Kidney glomerular epithelial cell (primary cell): ENCODE data around the gene METTL26.

Experiments
- DNase-seq: peaks from one replicate; lab custom pipeline; 2025; lab: John Stamatoyannopoulos, UW

The METTL26 gene

DNA sequence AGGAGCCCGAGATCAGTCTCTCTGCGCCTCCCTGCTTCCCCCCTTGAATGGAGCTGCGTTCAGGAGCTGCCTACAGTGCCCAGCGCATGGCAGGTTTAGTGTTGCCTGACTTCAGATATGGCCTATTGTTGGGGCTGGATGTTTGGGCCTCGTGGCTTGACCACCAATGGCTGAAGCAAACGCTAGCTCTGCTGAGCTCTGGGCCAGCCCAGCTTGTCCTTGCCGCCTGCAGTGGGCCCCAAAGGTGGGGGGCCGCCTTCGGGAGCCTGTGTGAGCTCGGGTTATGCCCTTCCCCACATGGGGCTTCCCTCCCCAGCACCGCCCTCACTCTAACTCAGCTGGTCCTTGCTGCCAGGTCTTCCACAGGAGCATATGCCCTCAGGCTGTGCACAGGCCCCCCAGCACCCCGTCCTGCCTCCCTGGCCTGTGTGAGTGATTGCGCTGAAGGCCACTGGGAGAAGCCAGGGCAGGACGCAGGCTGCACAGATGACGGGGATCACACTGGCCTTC, 2.0 kb upstream of the METTL26 start:
- no peak for DNase-seq

DNA sequence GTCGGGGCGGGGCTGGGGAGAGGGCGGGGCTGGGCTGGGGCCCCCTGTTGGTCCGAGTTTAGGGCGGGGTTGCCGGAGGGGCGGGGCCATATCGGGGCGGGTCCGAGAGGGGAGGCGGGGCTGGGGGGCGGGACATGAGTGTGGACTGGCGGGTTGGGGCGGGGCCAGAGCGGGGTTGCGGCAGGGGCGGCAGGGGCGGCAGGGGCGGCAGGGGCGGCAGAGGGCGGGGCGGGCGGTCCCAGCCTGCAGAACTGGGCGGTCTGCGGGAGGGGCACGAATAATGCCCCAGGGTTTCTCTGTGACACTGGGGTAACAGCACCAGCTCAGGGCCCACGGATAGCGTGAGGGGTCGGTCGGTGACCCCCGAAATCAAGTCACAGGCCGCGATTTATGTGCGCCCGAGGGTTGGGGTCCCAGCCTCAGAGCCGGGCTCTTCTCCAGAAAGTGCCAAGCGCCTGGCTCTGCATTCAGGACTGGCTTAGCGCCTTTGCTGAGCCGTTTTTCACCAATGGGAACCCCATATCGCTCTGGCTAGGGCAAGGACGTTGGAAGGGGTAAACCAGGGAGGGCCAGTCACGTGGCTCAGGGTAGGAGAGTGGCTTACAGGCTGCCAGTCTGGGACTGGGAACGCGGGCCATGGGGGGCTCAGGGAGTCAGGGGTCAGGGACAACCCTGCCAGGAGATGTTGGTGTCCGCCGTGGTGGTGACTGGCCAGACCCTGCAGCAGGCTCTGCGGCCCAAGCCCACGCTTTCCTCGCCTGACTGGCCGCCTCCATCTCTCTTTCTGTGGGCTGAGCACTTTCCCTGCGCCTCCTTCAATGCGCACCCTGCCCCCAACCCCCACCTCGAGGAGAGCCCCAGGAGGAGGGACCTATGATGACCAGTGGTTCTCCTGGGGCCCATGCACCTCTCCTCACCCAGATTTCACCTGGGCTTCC, 1.2 kb upstream of the METTL26 start:
- DNase-seq = no peak

- no peak for DNase-seq
These were observed 416 bp downstream of the METTL26 start for GRCh38 chr16:635573-636205.

GRCh38 chr16:634996-635395, 1.1 kb downstream of the METTL26 start:
- DNase-seq = no peak

DNA sequence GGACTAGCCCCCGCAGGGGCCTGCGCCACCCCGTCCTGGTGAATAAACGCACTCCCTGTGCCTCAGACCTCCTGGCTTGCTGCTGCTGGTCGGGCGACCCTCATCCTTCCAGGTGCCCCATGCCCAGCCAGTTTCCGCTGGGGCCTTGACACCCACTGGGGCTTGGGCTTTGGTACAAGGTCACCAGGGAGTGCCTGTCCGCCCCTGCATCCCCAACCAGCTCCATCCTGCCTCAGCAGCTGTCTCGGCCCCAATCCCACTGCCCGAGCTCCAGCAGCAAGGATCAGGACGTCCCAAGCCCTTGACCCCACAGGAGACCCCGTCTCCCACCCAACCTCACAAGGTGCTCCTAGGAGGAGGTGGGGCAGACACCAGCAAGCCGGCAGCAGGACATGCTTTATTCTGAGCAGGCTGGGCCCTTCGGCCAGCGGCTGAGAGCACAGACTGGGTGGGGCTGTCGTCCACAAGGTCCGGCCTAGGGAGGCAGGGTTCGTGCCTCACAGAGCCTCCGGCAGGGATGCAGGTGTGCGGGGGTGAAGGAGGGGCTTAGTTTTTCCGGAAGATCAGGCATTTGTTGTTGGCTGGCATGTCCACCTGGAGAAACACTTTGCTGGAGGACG, 1.9 kb downstream of the METTL26 start:
- no peak for DNase-seq

DNA sequence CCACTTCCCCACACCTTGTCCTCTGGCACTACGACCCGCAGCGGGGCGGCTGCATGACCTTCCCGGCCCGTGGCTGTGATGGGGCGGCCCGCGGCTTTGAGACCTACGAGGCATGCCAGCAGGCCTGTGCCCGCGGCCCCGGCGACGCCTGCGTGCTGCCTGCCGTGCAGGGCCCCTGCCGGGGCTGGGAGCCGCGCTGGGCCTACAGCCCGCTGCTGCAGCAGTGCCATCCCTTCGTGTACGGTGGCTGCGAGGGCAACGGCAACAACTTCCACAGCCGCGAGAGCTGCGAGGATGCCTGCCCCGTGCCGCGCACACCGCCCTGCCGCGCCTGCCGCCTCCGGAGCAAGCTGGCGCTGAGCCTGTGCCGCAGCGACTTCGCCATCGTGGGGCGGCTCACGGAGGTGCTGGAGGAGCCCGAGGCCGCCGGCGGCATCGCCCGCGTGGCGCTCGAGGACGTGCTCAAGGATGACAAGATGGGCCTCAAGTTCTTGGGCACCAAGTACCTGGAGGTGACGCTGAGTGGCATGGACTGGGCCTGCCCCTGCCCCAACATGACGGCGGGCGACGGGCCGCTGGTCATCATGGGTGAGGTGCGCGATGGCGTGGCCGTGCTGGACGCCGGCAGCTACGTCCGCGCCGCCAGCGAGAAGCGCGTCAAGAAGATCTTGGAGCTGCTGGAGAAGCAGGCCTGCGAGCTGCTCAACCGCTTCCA, 2.6 kb downstream of the METTL26 start:
- DNase-seq = no peak

DNA sequence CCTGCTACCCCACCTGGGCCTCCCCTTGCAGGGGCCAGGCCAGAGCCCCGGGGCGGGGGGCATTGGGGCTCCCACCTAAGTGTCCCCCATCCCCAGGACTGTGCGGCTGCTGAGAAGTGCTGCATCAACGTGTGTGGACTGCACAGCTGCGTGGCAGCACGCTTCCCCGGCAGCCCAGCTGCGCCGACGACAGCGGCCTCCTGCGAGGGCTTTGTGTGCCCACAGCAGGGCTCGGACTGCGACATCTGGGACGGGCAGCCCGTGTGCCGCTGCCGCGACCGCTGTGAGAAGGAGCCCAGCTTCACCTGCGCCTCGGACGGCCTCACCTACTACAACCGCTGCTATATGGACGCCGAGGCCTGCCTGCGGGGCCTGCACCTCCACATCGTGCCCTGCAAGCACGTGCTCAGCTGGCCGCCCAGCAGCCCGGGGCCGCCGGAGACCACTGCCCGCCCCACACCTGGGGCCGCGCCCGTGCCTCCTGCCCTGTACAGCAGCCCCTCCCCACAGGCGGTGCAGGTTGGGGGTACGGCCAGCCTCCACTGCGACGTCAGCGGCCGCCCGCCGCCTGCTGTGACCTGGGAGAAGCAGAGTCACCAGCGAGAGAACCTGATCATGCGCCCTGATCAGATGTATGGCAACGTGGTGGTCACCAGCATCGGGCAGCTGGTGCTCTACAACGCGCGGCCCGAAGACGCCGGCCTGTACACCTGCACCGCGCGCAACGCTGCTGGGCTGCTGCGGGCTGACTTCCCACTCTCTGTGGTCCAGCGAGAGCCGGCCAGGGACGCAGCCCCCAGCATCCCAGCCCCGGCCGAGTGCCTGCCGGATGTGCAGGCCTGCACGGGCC, 3.4 kb downstream of the METTL26 start:
- DNase-seq = no peak

- no peak for DNase-seq
These were observed 4.2 kb downstream of the METTL26 start for GRCh38 chr16:631808-632358.

DNA sequence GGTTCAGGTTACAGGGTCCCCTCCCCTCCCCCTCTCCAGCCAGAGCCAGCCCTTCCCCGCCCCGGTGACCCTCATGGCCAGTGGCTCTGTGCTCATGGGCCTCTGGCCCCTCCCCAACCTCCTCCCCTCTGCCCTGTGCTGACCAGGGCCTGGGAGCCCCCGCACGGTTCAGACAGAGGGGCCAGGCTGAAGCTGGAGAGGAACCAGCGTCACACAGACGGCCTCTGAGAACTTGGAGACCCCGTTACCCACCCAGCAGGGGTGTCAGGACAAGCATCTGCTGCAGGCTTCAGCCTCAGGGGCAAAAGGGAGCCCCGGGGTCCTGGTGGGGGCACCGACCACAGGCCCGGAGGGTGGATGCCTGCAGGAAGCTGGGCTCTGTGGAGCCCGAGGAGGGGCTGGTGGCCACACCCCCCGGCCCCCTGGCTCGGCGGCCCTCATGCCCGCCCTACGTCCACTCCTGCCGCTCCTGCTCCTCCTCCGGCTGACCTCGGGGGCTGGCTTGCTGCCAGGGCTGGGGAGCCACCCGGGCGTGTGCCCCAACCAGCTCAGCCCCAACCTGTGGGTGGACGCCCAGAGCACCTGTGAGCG, 5.2 kb downstream of the METTL26 start, which contains the start of gene WFIKKN1:
Gene WFIKKN1 (plus strand): TSS at position 171 of the 591 bp plus-strand sequence. CDS start 269 bp downstream, at position 440.
- no peak for DNase-seq

DNA sequence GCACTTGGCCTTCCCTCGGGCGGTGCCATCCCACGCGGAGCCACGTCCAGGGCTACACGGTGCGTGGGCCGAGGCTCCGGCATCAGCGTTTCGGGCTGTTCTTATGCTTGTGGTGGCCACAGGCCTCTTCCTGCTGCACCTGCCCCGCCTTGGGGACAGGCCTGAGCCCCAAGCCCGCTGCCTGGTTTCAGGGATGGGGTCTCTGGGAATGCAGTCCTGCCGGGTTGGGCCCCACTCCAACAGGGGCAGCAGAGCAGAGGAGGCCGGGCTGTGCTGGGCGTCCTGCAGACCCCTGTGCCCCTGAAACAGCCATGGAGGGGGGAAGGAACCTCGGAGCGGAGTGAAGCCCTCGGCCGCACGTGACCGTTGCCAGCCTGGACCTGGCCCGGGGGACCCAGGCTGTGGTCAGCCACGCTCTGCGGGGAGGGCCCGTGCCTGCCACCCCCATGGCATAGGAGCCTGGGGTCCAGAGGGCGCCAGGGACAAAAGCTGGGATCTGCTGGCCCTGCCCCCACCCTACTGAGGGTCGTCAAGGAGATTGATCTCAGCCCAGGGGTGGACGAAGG, 5.8 kb downstream of the METTL26 start:
- DNase-seq = no peak

DNA sequence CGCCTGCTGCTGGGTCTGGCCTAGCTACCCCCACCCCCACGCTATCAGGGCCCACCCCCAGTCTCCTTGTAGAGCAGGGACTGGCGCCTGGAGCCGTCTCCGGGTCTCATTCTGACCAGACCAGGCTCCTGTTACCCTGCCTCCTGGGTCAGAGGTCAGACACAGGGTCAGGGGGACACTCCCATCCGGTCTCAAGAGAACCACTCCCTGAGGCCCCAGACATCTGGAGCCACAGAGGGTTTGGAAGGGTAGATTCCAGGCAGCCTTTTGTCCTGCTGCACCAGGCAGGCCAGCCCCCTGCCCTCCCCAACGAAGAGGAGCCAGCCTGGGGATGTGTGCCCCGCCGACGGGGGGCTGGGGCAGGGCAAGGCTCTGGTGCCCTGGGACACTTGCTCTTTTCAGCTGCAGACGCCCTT, 6.3 kb downstream of the METTL26 start:
- no peak for DNase-seq

DNA sequence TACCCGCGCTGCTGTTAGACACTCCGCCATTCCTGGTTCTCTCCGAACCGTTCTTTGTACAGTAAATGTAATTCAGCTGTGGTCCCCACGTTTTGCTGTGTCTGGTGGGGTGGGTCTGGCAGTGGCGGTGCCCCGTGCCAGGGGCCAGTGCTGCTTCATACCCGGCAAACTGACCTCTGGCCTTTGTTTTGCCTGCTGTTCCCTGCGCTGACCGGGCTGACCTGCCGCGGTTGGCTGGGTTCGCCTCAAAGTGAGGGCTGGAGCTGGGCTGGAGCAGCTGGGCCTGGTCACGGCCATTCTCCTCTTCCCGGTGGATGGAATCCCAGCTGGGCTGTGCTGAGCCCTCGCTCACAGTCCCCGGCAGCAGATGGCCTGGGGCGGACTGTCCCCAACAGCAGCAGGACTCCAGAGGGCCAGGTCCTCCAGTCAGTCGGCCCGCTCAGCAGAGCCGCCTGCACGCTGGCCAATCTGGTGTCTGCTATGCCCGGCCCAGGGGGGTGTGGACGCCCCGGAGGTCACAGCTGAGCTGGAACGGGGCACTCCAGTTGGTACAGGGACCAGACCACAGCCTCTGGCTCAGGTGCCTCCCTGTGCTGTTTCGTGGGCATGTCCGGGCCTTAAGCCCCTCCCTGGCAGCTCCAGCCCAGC, 6.8 kb downstream of the METTL26 start:
- no peak for DNase-seq

DNA sequence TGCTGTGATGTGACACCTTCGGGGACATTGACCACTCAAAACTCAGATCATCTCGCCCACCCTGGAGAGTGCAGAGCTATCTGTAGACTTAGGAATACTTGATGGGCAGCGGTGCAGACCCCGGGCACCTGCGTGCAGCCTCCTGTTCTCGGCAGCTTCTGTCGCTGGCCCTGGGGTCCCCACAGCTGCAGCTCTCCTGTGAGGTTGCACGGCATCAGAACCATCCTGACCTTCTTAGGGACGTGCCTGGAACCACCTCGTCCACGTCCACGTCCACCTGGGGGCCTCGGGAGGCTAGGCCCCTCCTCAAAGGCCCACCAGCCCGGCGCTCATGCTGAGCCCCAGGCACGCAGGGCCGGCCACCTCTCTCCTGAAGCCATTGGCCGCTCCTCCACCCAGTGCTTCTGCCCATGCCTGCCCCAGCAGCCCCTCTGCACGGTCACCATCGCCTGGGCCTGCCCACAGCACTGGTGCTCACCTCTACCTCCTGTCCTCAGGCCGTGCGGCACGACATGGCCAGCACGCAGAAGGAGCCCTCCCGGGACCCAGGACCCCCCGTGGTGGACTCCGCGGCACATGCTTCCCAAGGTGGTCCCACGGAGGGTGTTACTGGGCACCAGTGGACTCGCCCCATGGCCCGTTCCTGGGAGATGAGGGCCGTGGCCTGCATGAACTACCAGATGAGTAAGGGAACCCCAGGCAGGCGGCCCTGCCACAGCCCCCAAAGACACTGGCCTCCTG, 7.6 kb downstream of the METTL26 start:
- no peak for DNase-seq

DNA sequence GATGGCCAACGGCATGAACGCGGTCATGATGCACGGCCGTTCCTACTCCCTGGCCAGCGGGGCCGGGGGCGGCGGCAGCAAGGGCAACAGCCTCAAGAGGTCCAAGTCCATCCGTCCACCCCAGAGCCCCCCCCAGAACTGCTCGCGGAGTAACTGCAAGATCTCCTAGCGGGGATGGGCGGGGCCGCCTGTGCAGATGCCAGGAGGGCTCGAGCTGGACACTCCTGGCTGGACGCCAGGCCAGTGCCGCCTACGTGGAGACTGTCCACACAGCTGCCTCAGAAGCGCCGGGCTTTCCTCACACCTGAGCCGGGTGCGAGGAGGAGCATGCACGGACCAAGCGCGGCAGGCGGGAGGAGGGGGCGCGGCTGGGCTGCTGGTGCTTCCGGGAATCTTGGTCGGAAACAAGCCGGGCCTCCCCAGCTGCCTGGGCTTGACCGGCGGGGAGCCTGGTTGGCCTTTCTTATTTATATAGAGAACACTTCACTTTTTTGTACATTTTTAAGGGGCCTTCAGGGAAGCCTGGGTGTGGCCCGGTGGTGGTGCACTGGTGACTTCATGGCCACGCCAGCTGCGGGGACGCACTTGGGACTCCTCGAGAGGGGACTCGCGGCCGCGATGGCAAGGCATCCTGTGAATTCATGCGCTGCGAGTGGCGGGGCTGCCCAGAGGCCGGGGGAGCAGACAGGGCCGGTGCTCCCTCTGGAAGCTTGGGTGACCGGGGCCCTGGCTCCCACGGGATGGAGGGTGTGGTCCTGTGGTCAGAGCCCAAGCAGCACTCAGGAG, 8.5 kb downstream of the METTL26 start:
- no peak for DNase-seq

- peak; percentile 91 for DNase-seq
These were observed 9.2 kb downstream of the METTL26 start for GRCh38 chr16:626787-627453.

DNA sequence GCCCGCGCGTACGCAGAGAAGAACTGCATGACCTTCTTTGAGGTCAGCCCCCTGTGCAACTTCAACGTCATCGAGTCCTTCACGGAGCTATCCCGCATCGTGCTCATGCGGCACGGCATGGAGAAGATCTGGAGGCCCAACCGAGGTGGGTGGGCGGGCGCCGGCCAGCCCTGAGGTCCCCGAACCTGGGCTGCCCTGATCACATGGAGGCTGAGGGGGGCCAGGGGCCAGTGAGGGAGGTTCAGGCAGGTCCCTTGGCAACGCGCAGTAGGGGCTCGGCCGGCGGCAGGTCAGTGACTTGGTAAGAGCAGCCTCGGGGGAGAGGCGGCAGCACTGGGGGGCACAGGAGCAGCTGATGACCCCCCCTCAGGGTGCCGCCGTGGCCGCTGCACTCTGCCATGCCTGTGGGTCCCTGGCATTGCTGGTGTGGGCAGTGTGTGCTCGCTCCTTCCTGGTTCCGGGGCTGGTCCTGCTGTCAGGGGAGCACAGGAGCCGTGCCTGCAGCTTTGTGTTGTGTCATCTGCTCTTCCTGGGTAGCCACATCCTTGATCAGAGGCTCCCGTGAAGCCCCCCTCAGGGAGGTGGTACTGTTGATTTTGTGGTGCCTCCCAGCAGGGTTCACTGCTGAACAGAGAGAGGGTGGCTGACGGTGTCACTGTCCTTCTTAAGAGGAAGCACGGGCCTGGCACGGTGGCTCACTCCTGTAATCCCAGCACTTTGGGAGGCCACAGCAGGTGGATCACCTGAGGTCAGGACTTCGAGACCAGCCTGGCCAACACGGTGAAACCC, 9.9 kb downstream of the METTL26 start:
- no peak for DNase-seq
